Vagina (tissue), 2 donors: ENCODE results near the gene ISG20L2.
A peak's percentile ranks its signal among the peaks of the same experiment; 100 is the strongest.

Experiments used
- CTCF ChIP-seq, 3 experiments: fragments of 450-650 bp in 2 of 3; fragments of 200-600 bp in 1 of 3; sonication (generic) in 1 of 3; IDR thresholded peaks; one replicate each; pipeline ENCODE4 v1.5.1; 2017 to 2019; ENCODE audit warnings: antibody characterized with exemption in 3 of 3, mild to moderate bottlenecking in 2 of 3, moderate library complexity in 2 of 3
- POLR2A ChIP-seq, 2 donors: fragments of 450-650 bp; IDR thresholded peaks; one replicate each; pipeline ENCODE4 v1.6.1; 2017; ENCODE audit warnings: antibody characterized with exemption in 2 of 2, mild to moderate bottlenecking in 2 of 2, moderate library complexity in 2 of 2

- TF ChIP-seq CTCF (IDR thresholded peaks at IDR 0.05) (peak in 1 of 3 experiments; percentile 17), POLR2A (IDR thresholded peaks at IDR 0.05) (no peak)
Measured at GRCh38 chr1:156751757-156752481, 23.4 kb upstream of the ISG20L2 start.
